ENCODE measurements around the gene SLCO2A1.

SLCO2A1 gene

GRCh38 chr3:133945381-133946095 lies 84.2 kb downstream of the SLCO2A1 start:
- no peak for DNase-seq

GRCh38 chr3:133944641-133945380 lies 84.9 kb downstream of the SLCO2A1 start:
- no peak for DNase-seq

GRCh38 chr3:133944181-133944580 lies 85.5 kb downstream of the SLCO2A1 start:
- no peak for DNase-seq

GRCh38 chr3:133943639-133944141 lies 86.0 kb downstream of the SLCO2A1 start:
- DNase-seq = no peak

- no peak for DNase-seq
Measured at GRCh38 chr3:133943031-133943535, 86.6 kb downstream of the SLCO2A1 start.

- no peak for DNase-seq
Measured at GRCh38 chr3:133941415-133941821, 88.3 kb downstream of the SLCO2A1 start.

- no peak for DNase-seq
Measured at GRCh38 chr3:133940536-133940935, 89.2 kb downstream of the SLCO2A1 start.

GRCh38 chr3:133939463-133939835 lies 90.3 kb downstream of the SLCO2A1 start:
- DNase-seq = no peak

GRCh38 chr3:133938770-133939462 lies 90.8 kb downstream of the SLCO2A1 start:
- no peak for DNase-seq

GRCh38 chr3:133937756-133938601 lies 91.7 kb downstream of the SLCO2A1 start:
- no peak for DNase-seq

- DNase-seq = no peak
Measured at GRCh38 chr3:133937061-133937686, 92.6 kb downstream of the SLCO2A1 start.

GRCh38 chr3:133935843-133936769 lies 93.6 kb downstream of the SLCO2A1 start:
- DNase-seq = no peak

- no peak for DNase-seq
Measured at GRCh38 chr3:133934996-133935842, 94.5 kb downstream of the SLCO2A1 start.

- DNase-seq = no peak
Measured at GRCh38 chr3:133934073-133934970, 95.4 kb downstream of the SLCO2A1 start.

- no peak for DNase-seq
Measured at GRCh38 chr3:133933097-133934024, 96.4 kb downstream of the SLCO2A1 start.

- no peak for DNase-seq
Measured at GRCh38 chr3:133932009-133932408, 97.7 kb downstream of the SLCO2A1 start.

- DNase-seq = no peak
Measured at GRCh38 chr3:133931084-133931483, 98.6 kb downstream of the SLCO2A1 start.

Data from stimulated activated CD4-positive, alpha-beta T cell treated with anti-CD3 and anti-CD28 coated beads, Interleukin-1b, Interleukin-23, amount 100 ng/mL, for 48 hours (primary cell).